GM19397 (cell line): ENCODE data around the gene SAG.
"Not testable (repeated sequence)": the region's sequence is repeated elsewhere in the genome, so short reads cannot be mapped to it uniquely, and the experiment has no call there.

Source experiments
- ATAC-seq: cut with Tn5 transposase; IDR thresholded peaks from one replicate; pipeline ENCODE4 v1.9.1; 2021; ENCODE audit warnings: mild to moderate bottlenecking, moderate library complexity; ENCODE audit not compliant: unreplicated experiment

The SAG gene

DNA sequence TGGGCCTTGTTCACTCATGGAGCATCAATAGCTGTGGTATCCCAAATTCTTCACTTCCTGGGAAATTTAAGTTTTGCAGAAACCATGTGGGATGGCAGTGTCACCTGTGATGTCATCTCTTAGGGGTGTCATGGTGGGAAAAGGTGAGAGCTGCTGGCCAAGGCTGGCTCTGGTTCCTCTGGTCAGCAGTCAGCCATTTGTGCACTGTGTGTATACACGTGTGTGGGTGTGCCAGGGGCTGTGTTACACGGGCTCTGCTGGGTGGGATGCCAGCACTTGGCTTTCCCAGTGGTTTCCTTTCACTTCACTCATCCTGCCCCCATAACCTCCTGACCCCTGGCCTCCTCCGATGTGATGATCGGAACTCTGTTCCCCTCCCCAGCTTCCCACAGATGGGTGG lies 21.3 kb downstream of the SAG start:
- no peak for ATAC-seq

DNA sequence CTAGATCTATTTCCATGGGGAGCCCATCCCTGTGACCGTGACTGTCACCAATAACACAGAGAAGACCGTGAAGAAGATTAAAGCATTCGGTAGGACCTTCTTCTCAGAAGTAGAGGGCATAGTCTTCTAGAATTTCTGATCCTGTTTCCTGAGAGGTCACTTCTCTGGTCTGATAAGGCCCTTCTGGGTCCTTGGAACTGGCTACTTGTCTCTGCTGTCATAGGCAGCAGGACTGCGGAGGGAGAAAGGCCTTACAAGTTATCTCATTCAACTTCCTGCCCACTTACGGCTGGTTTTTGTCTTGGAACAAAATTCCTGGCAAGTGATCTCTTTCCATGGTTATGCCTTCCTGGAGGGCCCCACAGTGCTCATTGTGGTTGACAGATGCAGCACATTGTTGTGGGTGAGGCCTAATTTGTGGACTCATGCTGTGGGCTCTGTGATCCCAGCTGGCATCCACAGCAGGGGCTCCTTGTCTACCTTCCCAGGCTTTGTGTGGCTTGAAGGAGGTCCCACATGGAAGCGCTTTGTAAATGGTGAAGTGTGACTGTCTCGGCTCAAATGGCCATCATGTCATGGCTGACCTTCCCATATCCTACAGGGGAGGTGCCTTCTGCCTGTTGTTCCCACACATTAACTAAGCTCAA lies 22.0 kb downstream of the SAG start:
- ATAC-seq = no peak

DNA sequence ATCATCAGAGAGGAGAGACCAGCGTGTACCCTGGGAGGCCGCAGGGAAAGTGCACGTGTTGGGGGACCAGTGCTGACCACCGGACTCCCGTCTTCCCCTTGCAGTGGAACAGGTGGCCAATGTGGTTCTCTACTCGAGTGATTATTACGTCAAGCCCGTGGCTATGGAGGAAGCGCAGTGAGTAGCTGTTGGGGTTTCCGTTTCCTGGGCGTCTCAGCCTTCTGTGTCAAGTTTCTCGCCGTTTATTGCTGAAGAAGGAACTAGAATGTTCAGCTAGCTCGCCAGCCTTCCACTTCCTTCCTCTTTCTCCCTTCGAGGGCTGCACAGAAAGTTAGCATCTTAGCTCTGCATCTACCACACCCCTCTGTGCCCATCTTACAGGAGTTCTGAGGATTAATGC lies 23.9 kb downstream of the SAG start:
- ATAC-seq = peak; percentile 81

DNA sequence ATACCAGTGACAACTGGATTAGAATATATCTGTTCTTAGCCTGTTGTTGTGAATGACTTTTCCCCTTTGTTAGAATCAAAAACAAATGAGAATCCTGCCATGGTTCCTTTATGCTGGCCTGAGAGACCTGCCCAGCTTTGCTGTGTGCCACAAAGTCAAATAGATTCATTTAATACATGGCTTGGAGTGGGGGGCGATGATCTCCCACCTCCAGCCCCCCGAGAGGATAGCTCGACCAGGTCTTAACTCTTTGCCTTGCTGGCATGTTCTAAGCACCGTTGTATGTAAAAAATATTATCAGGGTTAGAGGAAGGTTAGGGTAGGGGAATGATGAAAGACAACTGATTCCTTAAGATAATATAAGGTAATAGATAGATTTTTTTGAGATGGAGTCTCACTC lies 24.5 kb downstream of the SAG start:
- no peak for ATAC-seq

DNA sequence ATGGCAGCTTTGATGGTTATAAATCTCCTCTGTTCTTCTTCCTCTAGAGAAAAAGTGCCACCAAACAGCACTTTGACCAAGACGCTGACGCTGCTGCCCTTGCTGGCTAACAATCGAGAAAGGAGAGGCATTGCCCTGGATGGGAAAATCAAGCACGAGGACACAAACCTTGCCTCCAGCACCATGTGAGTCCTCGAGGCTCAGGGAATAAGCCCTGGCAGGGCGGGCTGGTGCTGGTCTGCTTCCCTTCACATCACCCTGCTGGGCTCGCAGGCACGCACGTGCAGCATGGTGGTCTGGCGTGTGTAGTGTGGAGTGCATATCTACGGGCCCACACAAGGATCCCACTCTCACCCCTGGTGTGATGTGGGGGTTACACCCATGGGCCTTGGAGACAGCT lies 27.3 kb downstream of the SAG start:
- no peak for ATAC-seq

DNA sequence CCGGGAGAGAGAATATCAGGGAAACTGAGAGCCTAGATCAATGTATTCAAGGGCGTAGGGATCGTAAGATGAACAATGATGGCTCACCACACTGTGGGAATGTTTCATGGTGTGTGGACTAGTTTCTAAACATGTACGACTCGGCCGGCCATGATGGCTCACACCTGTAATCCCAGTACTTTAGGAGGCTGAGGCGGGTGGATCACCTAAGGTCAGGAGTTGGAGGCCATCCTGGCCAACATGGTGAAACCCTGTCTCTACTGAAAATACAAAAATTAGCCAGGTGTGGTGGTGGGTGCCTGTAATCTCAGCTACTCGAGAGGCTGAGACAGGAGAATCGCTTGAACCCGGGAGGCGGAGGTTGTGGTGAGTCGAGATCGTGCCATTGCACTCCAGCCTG lies 28.5 kb downstream of the SAG start:
- not testable (repeated sequence) for ATAC-seq

DNA sequence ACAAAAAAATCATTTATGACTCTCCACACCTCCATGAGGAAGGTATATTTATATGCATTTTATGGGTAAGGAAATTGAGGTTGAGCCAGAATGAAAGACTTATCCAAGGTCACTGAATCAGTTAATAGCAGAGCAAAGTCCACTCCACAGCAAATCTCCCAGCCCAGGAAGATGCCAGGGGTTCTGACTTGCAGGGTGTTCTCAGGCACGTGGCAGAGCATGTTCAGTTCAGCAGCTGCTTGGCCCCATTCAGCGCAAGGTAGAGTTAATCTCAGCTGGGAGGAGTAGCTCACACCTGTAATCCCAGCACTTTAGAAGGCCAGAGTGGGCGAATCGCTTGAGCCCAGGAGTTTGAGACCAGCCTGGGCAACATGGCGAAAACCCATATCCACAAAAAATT lies 28.9 kb downstream of the SAG start:
- no peak for ATAC-seq

DNA sequence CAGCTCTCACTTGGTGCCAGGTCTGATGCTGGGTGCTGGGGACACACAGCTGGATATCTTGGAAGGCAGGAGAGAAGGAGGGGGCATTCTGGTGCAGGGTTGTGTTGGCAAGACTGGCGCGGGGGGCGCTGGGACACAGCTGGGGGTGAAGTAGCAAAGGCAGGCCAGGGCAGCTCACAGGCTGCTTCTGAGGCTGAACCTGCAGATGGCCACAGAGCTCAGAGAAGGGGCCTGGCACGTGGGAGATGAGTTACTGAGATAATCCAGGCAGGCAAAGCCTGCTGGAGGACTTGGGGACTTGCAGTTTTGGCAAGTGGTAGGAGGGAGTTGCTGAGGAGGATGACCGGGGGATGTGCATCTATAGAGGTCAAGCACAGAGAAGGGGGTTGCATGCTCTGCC lies 30.4 kb downstream of the SAG start:
- no peak for ATAC-seq

DNA sequence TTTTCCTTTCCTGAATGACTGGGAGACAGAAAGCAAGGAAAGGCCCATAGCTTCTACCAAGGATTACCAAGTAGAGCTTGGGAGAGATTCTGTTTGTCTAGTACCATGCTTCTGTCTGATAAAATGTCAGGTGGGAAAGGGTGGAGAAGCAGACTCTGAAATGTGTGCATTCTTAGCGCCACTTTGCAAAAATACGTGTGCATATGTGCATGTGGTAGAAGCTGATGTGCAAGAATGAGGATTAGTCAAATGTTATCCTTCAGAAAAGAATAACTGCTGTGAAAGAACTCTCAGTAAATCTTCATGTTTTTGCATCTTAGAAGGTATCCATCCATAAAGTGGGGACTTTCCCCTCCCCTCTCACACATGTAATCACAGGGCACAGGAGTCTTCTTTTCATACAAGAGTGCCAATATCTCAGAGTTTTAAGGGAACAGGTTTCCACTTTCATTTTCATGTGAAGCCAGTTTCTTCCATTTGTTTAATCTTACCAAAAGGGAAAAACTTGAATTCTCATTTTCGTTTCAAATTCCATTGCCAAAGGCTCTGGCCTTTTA lies 31.3 kb downstream of the SAG start:
- no peak for ATAC-seq

DNA sequence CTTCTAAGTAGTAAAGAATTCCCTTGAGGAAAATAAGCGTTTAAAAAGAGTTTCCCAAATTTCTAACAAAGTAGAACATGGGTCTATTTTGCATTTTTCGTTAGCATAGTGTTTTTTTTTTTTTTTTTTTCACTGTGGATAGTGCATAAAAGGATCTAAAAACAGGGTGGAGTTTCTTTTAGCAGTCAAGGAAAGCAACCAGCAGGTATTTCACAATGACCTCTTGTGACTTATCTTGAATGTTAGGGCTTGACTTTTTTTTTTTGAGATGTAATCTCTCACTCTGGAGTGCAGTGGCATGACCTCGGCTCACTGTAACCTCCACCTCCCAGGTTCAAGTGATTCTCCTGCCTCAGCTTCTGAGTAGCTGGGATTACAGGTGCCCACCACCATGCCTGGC lies 31.8 kb downstream of the SAG start:
- no peak for ATAC-seq

DNA sequence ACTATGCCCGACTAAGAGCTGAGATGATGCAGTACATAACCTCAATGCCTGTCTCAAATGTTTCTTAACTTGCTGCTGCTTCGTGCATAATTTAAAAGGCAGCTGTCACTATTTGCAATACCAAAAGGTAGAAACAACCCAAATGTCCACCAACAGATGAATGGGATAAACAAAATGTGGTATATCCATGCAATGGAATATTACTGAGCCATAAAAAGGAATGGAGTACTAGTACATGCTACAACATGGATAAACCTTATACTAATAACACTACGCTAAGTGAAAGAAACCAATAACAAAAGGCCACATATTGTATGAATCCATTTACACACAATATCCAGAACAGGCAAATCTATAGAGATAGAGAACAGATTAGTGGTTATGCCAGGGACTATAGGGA lies 33.7 kb downstream of the SAG start:
- no peak for ATAC-seq

DNA sequence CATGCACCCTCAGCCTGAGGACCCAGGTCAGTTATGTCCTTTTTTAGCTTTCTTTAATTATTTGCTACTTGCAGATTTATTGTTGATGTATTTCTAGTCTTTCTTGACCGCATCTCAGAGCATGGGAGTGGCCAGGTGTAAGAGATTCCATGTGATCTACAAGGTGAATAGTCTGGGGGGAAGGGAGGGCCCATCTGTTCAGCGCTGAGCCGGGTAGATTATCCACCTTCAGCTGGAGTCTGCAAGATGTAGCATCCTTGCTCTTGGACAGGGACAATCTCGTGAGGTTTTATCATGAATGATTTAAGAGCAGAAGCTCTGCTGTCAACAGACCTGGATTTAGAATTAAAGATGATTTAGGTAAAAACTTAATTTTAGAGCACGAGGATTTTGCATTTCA lies 34.7 kb downstream of the SAG start:
- no peak for ATAC-seq

DNA sequence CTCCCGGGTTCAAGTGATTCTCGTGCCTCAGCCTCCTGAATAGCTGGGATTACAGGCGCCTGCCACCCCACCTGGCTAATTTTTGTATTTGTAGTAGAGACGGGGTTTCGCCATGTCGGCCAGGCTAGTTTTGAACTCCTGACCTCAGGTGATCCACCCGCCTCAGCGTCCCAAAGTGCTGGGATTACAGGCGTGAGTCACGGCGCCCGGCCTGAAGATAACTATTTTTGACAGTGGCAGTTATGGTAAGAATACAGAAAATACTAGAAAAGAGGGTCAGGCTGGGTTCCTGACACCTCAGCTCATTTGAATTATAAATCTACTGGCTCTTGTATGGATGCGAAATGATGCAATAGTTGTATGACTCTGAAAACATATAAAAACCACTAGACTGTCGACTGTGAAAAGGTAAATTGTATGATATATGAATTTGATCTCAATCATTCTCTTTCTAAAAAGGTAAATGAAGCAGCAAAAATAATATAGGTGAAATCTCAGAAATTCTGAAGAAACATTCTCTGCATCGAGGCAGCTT lies 35.6 kb downstream of the SAG start:
- ATAC-seq = no peak

DNA sequence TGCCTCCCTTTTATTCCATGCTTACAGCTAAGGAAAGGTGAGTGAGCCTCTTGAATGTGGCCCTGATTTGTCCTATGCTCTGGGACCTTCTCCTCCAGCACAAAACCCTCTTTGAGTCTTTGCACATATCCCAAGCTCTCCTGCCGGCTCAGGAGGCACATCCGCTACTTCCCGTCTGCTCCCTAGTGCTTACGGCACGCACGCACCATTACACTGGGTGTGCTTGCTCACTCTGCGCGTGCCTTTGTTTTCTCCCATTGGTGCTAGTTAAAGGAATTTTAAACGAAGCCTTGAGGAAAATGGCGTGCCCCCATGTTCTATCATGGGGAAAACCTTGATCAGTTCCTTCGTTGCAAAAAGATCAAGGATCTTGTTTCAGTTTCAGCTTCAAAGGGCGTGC lies 38.8 kb downstream of the SAG start:
- ATAC-seq = no peak

DNA sequence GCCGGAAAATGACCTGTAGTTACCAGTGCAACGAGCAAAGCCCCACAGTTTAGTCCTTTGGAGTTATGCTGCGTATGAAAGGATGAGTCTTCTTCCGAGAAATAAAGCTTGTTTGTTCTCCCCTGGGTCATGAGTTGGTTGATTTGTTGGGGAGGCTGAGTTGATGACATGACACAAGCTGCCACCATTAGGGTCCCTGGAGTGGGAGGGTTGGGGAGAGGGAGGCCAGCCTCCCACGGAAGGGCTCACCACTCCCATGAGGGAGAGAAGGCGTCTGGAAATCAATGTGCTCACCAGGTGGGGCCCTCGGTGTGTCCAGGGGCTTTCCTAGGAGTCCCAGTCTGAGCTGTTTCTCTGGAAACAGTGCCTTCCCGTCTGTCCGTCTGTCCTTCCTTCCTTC lies 39.3 kb downstream of the SAG start:
- ATAC-seq = no peak

DNA sequence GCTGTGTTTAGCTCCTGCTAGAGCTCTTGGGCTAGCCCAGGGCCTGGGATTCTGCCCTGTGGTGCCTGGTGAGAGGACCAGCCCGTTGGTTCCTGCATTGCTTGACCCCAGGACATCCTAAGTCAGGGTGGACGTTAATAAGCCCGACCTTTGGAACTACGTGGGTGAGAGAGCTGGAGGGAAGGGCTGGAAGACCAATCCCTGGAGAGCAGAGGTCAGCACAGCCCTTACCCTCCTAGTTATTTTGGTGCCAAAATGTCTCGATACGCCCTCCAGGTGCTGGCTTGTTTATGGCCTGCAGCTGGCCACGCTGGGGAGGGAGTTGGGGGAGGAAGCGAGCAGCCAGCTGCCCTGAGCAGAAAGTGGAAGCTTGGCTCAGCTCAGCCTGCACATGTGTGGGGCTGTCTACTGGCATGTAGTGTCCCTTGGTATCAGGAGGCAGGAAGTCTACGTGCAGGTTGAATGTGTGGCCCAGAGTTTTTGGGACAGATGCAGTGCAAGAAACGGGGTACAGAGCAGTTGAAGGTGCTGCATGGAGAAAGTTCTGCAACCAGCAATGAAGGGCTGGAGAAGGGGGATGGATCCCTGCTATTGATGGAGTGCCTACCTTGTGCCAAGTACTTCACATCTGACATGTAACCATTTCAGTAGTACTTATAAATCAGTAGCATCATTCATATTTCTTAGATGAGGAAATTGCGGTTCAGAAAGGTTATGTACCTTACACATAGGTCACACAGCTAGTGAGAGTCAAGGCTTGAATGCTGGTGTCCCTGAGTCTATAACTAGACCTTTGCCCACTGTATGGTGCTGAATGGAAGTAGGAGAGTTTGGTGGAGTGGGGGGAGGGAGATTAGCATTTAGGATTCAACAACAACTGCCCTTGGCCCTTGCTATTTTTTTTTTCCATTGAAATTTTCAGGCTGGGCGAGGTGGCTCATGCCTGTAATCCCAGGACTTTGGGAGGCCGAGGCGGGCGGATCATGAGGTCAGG lies 41.7 kb downstream of the SAG start:
- peak; percentile 66 for ATAC-seq

DNA sequence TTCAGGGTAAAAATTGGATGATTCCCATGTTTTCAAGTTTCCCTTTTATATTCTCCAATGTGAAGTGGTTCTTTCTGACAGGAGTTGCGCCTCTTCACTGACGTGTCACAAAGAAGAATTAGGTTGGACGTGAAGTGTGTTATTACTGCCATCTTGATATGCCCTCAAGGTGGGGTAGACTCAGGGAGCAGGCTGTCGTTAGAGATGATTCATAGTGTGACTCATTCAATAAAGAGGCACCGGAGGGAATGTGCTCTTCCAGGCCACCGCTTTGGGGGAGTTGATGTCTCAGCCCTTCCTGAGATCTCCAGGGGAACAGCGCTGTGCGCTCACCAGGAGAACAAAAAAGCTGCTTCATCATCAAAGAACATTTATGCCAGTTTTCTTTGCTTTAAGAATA lies 43.1 kb downstream of the SAG start:
- no peak for ATAC-seq

DNA sequence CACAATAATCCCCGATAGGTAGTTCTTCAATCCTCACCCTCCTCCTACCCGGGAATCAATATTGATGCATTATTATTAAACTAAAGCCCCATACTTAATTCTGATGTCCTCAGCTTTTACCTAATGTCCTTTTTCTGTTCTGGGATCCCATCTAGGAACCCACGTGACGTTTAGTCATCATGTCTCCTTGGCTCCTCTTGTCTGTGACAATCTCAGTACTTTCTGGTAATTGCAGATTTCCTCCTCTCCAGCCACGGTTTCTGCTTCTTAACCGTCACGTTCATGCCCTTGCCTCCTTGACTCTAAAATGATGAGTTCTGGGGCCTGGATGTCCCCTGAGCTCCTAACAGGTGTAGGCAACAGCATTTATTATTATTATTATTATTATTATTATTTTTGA lies 43.8 kb downstream of the SAG start:
- no peak for ATAC-seq

DNA sequence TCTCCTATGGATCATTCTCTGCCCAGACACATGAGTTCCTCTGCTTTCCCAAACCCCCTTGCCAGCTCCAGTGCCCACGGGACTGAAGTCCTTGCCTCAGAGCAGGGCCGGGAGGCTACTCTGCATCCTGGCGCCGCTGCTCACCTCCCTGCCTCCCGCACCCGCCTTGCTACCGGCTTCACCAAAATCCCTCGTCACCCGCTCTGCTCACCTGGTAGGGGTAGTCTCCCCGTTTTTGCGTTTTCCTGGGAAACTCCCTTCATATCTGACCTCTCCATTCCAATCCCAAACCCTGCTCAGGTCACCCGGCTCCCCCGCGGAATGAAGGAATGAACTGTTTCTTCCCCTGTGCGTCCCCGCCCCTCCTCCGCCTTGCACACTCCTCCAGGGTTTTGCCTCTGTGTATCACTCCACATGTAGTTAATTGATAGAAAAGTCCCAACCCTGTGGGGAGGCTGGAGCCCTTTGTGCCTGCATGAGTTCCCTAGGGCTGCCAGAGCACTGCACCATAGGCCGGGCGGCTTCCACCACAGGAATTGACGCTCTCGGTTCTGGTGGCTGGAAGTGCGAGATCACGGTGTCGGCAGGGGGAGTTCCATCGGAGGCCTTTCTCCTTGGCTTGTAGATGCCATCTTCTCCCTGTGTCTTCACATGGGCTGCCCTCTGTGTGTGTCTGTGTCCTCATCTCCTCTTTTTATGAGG lies 44.7 kb downstream of the SAG start:
- no peak for ATAC-seq

DNA sequence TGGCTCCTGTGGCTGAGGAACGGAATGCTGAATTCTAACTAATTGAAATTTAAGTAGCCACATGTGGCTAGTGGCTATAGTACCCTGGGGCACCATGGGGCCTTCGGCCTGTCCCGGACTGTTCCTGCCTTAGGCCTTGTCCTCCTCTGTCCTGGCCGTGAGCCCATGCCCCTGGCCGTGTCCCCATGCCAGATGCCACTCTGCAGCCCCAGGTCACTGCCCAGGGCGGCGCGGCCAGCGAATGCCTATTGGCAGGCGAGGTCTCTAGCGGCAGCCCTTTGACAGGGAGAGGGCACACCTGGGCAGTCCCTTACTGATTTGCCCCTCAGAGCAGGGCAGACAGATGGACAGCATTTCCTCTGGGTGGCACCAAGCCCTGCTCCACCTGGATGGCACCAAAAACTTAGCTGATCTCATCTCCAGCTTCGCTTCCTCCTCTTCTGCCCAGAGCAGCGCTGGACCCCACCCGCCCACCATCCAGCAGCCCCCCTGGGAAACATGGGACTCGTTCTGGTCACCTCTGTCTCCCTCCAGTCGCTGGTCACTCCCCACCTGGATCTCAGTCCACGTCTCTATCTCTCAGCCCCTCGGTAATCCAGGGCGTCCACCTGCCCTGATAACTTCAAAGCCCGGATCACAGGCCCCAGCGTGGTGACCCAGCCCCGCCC lies 45.6 kb downstream of the SAG start:
- ATAC-seq = no peak
